ENCODE measurements around the gene SAPCD2. TPM values are rescaled to one million over a fixed set of nuclear protein-coding genes. Genes with fewer than 3 reads are reported as not detected.

SAPCD2 gene
- total RNA-seq, 8 experiments from 2014 or later: 0.31 to 12.5 (median 6.4) TPM

DNA sequence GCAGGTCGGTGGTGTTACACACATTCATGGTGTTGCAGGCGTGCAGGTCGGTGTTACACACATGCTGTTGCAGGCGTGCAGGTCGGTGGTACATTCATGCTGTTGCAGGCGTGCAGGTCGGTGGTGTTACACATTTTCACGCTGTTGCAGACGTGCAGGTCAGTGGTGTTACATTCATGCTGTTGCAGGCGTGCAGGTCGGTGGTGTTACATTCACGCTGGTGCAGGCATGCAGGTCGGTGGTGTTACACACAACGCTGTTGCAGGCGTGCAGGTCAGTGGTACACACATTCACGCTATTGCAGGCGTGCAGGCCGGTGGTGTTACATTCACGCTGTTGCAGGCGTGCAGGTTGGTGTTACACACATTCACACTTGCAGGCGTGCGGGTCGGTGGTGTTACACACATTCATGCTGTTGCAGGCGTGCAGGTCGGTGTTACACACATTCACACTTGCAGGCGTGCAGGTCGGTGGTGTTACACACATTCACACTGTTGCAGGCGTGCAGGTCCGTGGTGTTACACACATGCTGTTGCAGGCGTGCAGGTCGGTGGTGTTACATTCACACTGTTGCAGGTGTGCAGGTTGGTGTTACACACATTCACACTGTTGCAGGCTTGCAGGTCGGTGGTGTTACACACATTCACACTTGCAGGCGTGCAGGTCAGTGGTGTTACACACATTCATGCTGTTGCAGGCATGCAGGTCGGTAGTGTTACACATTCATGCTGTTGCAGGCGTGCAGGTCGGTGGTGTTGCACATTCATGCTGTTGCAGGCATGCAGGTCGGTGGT is 33.0 kb upstream of the SAPCD2 start:
- in situ Hi-C loops (cut with MboI; ENCODE audit: low pct_unique_long_range_greater_than_20kb in 2 of 9, low sequenced_read_pairs in 9 of 9, unreplicated experiment in 9 of 9): loop anchor here in 1 of 9 experiments (25.0 kb wide), 1 partner anchor 134 kb away; the partner anchor contains the start of genes CYSRT1, RNF224, SLC34A3 and TUBB4B
- 90 to 100% (median 95%) methylated on average over 1 to 11 of the region's 37 CpGs; no CpG with 5 or more reads in 3 of the 10 experiments for WGBS, 10 experiments

DNA sequence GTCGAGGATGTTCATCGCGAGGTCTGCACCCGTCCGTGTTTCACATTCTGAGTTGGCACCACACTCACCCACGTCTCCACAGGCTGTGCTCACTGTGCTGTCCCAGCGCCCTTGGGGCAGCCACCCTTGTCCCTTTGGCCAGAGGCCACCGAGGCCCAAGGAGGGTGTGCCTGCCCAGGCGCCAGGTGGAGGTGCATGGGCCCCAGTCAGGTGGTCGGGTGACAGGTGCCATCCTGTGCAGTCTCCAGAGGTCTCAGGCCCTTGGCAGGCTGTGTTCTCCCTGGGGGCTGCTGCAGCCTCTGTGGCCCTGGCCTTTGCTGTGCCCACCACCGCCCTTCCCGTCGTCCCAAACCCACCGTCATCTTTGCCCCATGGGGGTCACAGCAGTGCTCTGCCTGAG is 28.9 kb upstream of the SAPCD2 start:
- no peak overlapping the region for H3K4me3 ChIP-seq
- peak in 4 of 8 experiments; percentile 14 to 25 (median 18) for ATAC-seq (replicated peaks in 6 of 8)
- no peak overlapping the region for H3K27ac ChIP-seq
- in situ Hi-C loops (cut with MboI; ENCODE audit: low pct_unique_long_range_greater_than_20kb in 2 of 9, low sequenced_read_pairs in 9 of 9, unreplicated experiment in 9 of 9): no loop called here
- 100% methylated on average over 3 to 5 of the region's 14 CpGs; no CpG with 5 or more reads in 8 of the 10 experiments for WGBS, 10 experiments
- H3K4me1 ChIP-seq (replicated peaks in 1 of 2): no peaks in the 10 kb centered on the region

More for the DNA sequence above, 33.0 kb upstream of the SAPCD2 start:
- ATAC-seq (replicated peaks in 6 of 8): no peak
- Histone ChIP-seq H3K4me1 (replicated peaks in 1 of 2) (no peaks in the 10 kb centered on the region), H3K27ac (no peak overlapping the region), H3K4me3 (no peak overlapping the region)

GRCh38 chr9:137097761-137098462 is 27.6 kb upstream of the SAPCD2 start:
- H3K4me3 ChIP-seq: no peak overlapping the region
- 87 to 100% (median 100%) methylated on average over 1 to 3 of the region's 20 CpGs; no CpG with 5 or more reads in 6 of the 10 experiments for WGBS, 10 experiments
- no peaks in the 10 kb centered on the region for H3K4me1 ChIP-seq (replicated peaks in 1 of 2)
- ATAC-seq (replicated peaks in 6 of 8): peak in 4 of 8 experiments; percentile 19 to 32 (median 26)
- no peak overlapping the region for H3K27ac ChIP-seq
- in situ Hi-C loops (cut with MboI; ENCODE audit: low pct_unique_long_range_greater_than_20kb in 2 of 9, low sequenced_read_pairs in 9 of 9, unreplicated experiment in 9 of 9): no loop called here

DNA sequence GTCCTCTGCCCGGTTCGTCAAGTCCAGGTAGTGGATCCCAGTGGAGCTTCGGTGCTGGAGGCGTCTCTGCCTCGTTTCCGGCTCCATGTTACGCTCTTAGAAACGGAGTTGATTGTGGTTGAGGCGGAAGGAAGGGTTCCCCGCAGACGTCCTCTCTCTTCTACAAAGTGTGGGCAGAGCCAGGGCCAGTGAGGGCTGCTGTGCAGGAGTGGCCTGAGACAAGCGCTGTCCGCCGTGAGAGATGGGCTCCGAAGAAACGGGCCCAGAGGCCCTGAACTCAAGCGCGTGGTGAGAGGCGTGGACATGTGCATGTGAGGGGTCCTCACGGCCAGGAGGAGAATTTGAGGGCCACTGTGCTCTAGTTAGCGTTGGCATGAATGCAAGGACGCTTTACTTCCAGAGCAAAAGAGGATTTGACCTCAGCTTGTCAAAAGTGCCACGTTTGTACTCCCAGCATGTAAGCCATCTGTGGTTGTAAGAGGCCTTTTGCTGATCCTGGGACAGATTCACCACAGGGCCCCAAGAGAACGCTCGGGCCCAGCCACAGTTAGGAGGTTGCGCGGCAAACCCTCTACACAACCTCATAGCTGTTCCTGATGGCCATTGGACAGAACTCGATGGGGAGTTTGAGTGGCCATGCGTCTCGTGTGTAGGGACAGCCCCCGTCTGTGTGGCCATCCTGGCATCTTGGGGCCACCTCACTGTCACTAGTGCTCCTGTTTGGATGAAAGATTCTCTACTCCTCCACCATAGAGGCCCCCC is 26.6 kb upstream of the SAPCD2 start:
- no peaks in the 10 kb centered on the region for H3K4me1 ChIP-seq (replicated peaks in 1 of 2)
- in situ Hi-C loops (cut with MboI; ENCODE audit: low pct_unique_long_range_greater_than_20kb in 2 of 9, low sequenced_read_pairs in 9 of 9, unreplicated experiment in 9 of 9): no loop called here
- ATAC-seq (replicated peaks in 6 of 8): peak in 1 of 8 experiments; percentile 6
- H3K4me3 ChIP-seq: no peak overlapping the region
- 80 to 100% (median 91%) methylated on average over 2 to 15 of the region's 31 CpGs; no CpG with 5 or more reads in 1 of the 10 experiments for WGBS, 10 experiments
- H3K27ac ChIP-seq: no peak overlapping the region

DNA sequence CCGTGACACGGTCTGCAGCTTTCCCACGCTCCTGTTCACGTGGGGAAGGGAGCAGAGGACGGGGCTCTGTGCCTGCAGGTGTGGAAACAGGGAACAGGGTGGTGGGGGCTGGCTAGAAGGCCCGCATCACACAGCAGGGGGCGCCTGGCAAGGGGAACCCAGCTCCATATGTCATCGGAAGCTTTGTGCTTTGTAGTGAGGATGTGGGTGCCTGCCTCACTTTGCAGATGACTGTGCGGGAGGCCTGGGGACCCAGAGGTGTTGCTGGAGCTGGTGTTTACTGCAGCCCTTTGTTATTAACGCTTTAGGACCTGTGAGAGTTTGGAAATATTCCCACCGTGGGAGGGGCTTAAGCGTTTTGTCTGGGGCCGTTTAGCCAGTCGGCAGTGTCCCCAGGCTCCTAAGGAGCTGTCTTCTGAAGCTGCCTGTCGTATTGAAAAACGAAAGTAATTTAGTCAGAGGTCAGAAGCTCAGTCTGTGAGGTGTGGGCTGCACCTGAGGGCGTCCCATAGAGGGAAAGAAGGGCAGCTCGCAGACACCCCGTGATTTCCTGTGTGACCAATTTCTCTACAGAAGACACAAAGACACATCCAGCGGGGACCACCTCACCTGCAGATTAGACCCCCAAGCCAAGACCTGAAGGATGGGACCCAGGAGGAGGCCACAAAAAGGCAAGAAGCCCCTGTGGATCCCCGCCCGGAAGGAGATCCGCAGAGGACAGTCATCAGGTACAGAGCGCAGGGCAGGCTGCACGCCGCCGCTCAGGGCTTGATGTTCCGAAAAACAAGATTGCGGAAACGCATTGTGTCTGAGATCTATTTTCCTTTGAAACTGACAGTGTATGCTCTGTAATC is 25.5 kb upstream of the SAPCD2 start:
- Histone ChIP-seq H3K4me3 (no peak overlapping the region), H3K27ac (no peak overlapping the region), H3K4me1 (replicated peaks in 1 of 2) (no peaks in the 10 kb centered on the region)
- 64 to 100% (median 87%) methylated on average over 2 to 22 of the region's 30 CpGs; no CpG with 5 or more reads in 3 of the 10 experiments for WGBS, 10 experiments
- peak in 1 of 8 experiments; percentile 28 for ATAC-seq (replicated peaks in 6 of 8)
- in situ Hi-C loops (cut with MboI; ENCODE audit: low pct_unique_long_range_greater_than_20kb in 2 of 9, low sequenced_read_pairs in 9 of 9, unreplicated experiment in 9 of 9): no loop called here

DNA sequence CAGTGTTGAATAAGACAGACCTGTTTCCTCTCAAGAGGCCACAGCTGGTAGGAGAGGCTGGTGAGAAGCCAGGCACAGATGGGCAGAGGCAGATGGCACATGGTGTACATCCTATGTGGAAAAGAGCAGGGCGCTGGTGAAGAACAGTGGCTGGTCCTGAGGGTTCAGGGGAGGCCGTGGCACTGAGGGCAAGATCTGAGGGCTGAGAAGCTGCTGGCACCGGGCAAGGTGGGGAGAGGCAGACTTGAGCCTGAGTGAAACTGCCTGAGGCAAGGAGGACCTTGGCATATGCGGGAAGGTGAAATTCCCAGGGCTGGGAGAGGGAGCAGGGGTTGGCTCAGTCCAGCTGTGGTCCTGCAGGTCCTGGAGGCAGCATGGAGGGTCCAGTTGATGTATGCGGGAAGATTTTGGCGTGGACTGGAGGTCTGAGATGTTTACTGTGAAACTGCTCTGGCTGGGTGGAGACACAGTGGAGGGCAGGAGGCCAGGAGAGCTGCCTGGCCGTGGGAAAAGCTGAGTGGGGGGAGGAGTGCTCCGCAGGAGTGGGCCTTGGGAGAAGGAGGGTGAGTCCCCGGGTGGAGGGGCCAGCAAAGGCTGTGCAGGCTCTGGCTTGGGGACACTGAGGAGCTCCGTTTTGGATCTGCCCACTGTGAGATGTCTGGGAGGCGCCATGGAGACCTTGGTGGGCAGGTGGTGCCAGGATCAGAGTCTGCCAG is 19.0 kb upstream of the SAPCD2 start:
- H3K27ac ChIP-seq: no peak overlapping the region
- WGBS, 10 experiments: 67 to 100% (median 83%) methylated on average over 1 to 5 of the region's 11 CpGs; no CpG with 5 or more reads in 1 of the 10 experiments

GRCh38 chr9:137088121-137088520 is 17.8 kb upstream of the SAPCD2 start:
- in situ Hi-C loops (cut with MboI; ENCODE audit: low pct_unique_long_range_greater_than_20kb in 2 of 9, low sequenced_read_pairs in 9 of 9, unreplicated experiment in 9 of 9): no loop called here
- Histone ChIP-seq H3K27ac (no peak overlapping the region), H3K4me3 (peak overlapping the region in 1 of 5 donors; percentile 69), H3K4me1 (replicated peaks in 1 of 2) (peaks cover 15 to 18% of the 10 kb centered on the region in 2 donors)
- ATAC-seq (replicated peaks in 6 of 8): no peak
- 53 to 92% (median 83%) methylated on average over 2 to 5 of the region's 5 CpGs; no CpG with 5 or more reads in 1 of the 10 experiments for WGBS, 10 experiments

More for the DNA sequence above, 19.0 kb upstream of the SAPCD2 start:
- Histone ChIP-seq H3K4me3 (no peak overlapping the region), H3K4me1 (replicated peaks in 1 of 2) (peaks cover 15 to 16% of the 10 kb centered on the region in 2 donors)
- in situ Hi-C loops (cut with MboI; ENCODE audit: low pct_unique_long_range_greater_than_20kb in 2 of 9, low sequenced_read_pairs in 9 of 9, unreplicated experiment in 9 of 9): no loop called here
- no peak for ATAC-seq (replicated peaks in 6 of 8)

DNA sequence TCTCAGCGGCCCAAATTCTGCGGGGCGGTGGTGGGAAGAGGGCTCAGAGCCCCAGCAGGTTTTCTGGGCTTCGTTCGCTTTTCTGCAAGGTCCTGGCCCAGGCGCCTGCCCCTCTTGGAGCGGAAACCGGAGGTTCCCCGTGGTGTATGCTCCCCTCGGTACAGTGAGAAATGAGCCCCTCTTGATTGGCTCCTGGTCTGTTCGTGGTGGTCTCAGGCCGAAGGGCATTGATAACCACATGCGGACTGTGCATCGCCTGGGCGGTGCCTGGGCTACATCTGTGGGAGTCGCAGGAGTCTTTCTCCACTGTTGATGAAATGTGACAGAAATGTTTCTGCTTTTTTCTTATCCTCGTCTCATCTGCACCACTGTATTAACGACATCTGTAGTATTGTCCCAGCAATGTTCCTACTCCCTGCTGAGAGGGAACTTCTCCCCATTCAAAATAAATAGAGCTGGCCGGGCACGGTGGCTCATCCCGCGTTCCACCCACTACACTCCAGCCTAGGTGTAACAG is 17.1 kb upstream of the SAPCD2 start:
- peak in 1 of 8 experiments; percentile 0 for ATAC-seq (replicated peaks in 6 of 8)
- in situ Hi-C loops (cut with MboI; ENCODE audit: low pct_unique_long_range_greater_than_20kb in 2 of 9, low sequenced_read_pairs in 9 of 9, unreplicated experiment in 9 of 9): no loop called here
- 0 to 20% (median 3%) methylated on average over 1 to 13 of the region's 22 CpGs; no CpG with 5 or more reads in 2 of the 10 experiments for WGBS, 10 experiments

DNA sequence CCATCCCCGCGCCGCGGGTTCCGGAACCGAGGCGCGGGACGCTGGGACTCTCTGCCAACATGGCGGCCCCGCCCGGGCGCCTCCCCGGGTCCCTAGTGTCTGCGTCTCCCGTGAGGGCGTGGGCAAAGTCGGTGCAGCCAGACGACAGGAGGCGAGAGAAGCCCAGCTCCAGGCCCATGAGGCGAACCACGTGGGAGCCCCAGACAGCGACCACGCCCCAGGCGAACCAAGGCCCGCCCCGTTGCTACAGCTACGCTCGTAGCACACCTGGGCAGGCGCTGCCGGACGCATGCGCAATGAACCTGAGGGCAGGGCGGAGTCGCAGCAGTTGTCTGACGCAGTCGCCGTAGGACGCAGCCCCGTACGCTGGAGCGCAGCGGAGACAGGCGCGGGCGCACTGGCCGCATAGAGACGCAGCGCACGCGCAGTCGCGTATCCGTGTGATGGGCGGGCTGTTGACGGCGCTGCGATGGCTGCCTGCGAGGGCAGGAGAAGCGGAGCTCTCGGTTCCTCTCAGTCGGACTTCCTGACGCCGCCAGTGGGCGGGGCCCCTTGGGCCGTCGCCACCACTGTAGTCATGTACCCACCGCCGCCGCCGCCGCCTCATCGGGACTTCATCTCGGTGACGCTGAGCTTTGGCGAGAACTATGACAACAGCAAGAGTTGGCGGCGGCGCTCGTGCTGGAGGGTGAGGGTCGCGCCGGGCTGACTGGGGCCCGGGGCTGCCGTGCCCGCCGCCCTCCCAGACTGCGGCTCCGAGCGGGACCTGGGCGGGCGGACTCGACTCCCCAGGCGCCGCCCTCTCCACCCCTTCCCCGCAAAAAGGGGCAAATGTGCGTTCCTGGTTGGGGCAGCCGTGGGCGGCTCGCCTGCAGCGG is 16.4 kb upstream of the SAPCD2 start, which contains the start of gene MAN1B1:
Gene MAN1B1, plus strand, starts transcription at position 455 of the 878 bp plus-strand sequence. Its CDS starts 15 bp downstream, at position 470.
- Histone ChIP-seq H3K27ac (peak within 1 kb of the TSS; percentile 80 to 81), H3K4me1 (replicated peaks in 1 of 2) (peaks cover 15 to 18% of the 10 kb centered on the region in 2 donors), H3K4me3 (peak within 1 kb of the TSS; percentile 59 to 78 (median 69))
- 0% methylated on average over 6 to 25 of the region's 101 CpGs; no CpG with 5 or more reads in 7 of the 10 experiments for whole genome bisulfite sequencing, 10 experiments
- ATAC-seq (replicated peaks in 6 of 8): peak; percentile 65 to 93 (median 87)
- in situ Hi-C loops (cut with MboI; ENCODE audit: low pct_unique_long_range_greater_than_20kb in 2 of 9, low sequenced_read_pairs in 9 of 9, unreplicated experiment in 9 of 9): no loop called here

More for the DNA sequence above, 17.1 kb upstream of the SAPCD2 start:
- Histone ChIP-seq H3K4me1 (replicated peaks in 1 of 2) (peaks cover 15 to 18% of the 10 kb centered on the region in 2 donors), H3K27ac (peak overlapping the region; percentile 73 to 81), H3K4me3 (peak overlapping the region; percentile 59 to 78 (median 69))

DNA sequence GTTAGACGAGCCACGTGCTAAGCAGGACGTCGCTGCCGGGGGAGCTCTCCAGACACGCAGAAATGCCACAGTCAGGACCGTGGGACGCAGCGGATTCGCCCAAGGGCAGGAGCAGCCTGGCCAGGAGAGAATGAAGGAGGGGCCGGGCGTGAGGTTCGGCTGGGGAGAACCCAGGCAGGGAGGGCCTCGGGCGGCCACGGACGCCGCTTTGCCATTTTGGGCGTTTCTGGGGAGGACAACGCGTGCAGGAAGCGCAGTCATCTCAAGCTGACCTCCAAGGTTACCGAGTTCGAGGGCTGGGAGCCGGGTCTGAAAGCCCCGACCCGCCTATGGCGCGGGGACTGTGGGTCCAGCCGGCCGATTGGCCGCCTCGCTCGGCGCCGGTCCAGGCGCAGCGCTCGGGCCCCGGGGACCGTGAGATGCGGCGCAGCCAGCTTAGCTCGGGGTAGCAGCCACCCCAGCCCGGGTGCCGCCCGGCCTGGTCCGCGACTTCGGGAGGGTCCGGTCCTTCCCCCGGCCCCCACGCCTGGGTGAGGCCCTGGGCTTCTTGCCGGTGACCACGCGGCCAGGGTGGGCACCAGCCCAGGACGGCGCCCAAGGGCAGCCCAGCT is 15.7 kb upstream of the SAPCD2 start:
- 0 to 40% (median 2%) methylated on average over 1 to 15 of the region's 58 CpGs; no CpG with 5 or more reads in 1 of the 10 experiments for WGBS, 10 experiments
- Histone ChIP-seq H3K4me1 (replicated peaks in 1 of 2) (peaks cover 15 to 18% of the 10 kb centered on the region in 2 donors), H3K27ac (peak overlapping the region; percentile 51 to 80), H3K4me3 (peak overlapping the region; percentile 59 to 78 (median 69))
- peak in 3 of 8 experiments; percentile 7 to 15 (median 12) for ATAC-seq (replicated peaks in 6 of 8)
- in situ Hi-C loops (cut with MboI; ENCODE audit: low pct_unique_long_range_greater_than_20kb in 2 of 9, low sequenced_read_pairs in 9 of 9, unreplicated experiment in 9 of 9): no loop called here
